Stimulated activated naive CD8-positive, alpha-beta T cell treated with anti-CD3 and anti-CD28 coated beads, Interleukin-15, Interleukin-2, amounts not matched to agents 100 U/mL and 50 U/mL, for 24 hours (primary cell): ENCODE measurements around the gene TBC1D32.
"Not testable (repeated sequence)": the region's sequence is repeated elsewhere in the genome, so short reads cannot be mapped to it uniquely, and the experiment has no call there.

Experiments
- ATAC-seq: fragments of 150-1000 bp; cut with Tn5 transposase; one replicate; pipeline ENCODE4 v1.10.0; 2021
- DNase-seq: peaks from one replicate; pipeline ENCODE4 v3.0.0; 2021

The TBC1D32 gene

GRCh38 chr6:121223930-121224329, 110.3 kb downstream of the TBC1D32 start:
- no peak for DNase-seq
- ATAC-seq: no peak

- DNase-seq (no peak), ATAC-seq (no peak)
Observed at GRCh38 chr6:121223212-121223611, 111.1 kb downstream of the TBC1D32 start.

GRCh38 chr6:121222656-121223055, 111.6 kb downstream of the TBC1D32 start:
- DNase-seq (no peak), ATAC-seq (no peak)

- DNase-seq: no peak
Observed at GRCh38 chr6:121216928-121217327, 117.4 kb downstream of the TBC1D32 start.

DNA sequence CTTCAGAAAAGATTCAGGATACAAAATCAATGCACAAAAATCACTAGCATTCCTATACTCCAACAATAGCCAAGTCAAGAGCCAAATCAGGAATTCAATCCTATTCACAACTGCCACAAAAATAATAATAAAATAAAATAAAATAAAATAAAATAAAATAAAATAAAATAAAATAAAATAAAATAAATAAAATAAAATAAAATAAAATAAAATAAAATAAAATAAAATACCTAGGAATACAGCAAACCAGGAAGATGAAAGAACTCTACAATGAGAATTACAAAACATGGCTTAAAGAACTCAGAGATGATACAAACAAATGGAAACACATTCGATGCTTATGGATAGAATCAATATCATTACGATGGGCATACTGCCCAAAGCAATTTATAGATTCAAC, 120.9 kb downstream of the TBC1D32 start:
- not testable (repeated sequence) for ATAC-seq, DNase-seq

More at GRCh38 chr6:121216928-121217327, 117.4 kb downstream of the TBC1D32 start:
- no peak for ATAC-seq

DNA sequence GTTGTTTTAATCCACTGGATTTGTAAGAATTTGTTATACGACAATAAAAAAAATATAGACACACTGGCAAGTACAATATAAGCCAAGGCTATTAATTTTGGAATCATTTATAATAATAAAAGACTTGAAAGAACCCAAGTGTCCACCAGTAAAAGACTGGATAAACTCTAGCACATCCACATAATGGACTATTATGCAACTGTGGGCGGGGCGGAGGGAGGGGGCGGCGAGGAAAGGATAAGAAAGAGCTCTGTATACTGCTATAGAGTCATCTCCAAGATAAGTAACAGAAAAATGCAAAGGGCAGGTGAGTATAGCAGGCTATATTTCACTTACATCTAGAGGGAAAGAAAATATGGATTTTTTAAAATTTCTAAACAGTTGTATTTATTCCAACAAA, 123.3 kb downstream of the TBC1D32 start:
- ATAC-seq: no peak
- DNase-seq: no peak

- no peak for ATAC-seq
- DNase-seq: no peak
Observed at GRCh38 chr6:121205569-121205968, 128.7 kb downstream of the TBC1D32 start.

GRCh38 chr6:121201105-121201504, 133.2 kb downstream of the TBC1D32 start:
- ATAC-seq (no peak), DNase-seq (no peak)

DNA sequence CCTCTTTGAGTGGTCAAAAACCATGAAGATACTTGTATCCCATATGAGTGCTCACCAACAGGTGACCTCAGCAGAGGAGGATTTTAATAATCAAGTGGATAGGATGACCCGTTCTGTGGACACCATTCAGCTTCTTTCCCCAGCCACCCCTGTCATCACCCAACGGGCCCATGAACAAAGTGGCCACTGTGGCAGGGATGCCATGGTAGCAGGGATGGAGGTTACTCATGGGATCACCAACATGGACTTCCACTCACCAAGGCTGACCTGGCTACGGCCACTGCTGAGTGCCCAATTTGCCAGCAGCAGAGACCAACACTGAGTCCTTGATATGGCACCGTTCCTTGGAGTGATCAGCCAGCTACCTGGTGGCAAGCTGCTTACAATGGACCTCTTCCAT, 138.2 kb downstream of the TBC1D32 start:
- not testable (repeated sequence) for ATAC-seq, DNase-seq

DNA sequence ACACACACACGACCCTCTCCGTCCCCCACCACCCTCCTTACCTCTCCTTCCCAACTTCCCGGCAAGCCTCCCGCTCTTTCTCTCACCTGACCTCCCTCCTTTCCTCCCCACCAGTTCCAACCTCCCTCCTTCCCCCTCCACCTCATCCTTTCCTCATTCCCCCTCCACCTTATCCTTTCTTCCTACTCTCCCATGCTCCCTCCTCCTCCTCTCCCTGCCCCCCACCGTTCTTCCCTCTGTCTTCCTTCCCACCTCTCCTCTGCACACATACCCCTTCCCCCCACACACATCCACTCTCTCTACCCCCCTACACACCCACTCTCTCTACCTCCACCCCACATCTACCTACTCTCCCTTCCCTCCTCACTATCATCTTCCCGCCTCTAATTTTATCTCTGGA, 144.2 kb downstream of the TBC1D32 start:
- ATAC-seq (no peak), DNase-seq (no peak)

DNA sequence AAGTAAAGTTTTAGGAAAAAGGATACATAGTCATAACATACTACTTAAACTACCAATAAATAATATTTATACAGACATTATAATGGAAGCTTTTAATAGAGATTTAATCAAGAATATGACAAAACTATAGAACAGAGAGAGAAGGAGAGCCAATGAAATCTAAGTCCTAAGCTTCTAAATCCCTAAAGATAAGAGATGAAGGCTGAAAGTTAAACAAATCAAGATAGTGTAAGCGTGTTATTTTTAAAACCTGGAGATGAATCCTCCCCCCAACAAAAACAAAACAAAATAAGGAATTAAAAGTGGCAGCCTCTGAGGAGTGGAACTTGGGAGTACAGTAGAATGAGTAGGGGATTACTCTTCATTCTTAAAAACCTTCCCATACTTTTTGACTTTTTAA, 145.9 kb downstream of the TBC1D32 start:
- no peak for DNase-seq
- ATAC-seq: no peak

- no peak for DNase-seq
Observed at GRCh38 chr6:121187833-121188200, 146.5 kb downstream of the TBC1D32 start.

GRCh38 chr6:121187200-121187832, 147.0 kb downstream of the TBC1D32 start:
- DNase-seq (no peak), ATAC-seq (no peak)

More at GRCh38 chr6:121187833-121188200, 146.5 kb downstream of the TBC1D32 start:
- no peak for ATAC-seq

DNA sequence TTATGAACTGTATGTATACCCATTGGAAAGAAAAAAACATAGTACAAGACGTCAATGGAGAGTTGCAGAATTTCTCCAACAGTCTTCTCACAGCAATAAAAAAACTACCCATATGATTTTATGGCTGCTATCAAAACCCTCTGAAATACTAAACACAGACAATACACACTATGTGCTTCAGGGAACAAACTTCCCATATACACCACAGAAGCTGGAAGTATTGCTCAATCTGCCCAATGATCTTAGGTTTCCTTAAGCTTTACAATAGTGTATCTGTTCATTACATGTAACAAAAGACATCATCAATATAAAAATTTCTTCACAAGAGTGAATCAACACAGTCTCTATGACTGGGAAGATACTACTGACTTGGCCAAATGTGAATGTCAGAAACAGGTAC, 150.5 kb downstream of the TBC1D32 start:
- ATAC-seq: no peak
- DNase-seq: no peak

GRCh38 chr6:121175827-121176226, 158.5 kb downstream of the TBC1D32 start:
- ATAC-seq (no peak), DNase-seq (no peak)

- not testable (repeated sequence) for ATAC-seq
Observed at GRCh38 chr6:121172451-121172850, 161.8 kb downstream of the TBC1D32 start.

DNA sequence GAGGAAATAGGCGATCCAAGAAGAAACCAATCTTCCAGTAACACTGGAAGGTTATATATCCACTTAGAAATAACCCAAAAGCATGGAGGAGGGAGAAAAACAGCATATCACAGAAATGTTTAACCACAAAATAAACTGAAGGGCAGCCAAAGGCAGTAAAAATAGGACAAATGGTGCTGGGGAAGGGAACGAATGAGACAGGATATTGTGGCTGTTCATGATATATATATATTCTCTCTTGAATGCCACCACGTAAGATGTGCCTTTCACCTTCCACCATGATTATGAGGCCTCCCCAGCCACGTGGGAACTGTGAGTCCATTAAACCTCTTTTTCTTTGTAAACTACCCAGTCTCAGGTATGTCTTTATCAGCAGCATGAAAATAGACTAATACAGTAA, 162.4 kb downstream of the TBC1D32 start:
- no peak for ATAC-seq

More at GRCh38 chr6:121172451-121172850, 161.8 kb downstream of the TBC1D32 start:
- not testable (repeated sequence) for DNase-seq

DNA sequence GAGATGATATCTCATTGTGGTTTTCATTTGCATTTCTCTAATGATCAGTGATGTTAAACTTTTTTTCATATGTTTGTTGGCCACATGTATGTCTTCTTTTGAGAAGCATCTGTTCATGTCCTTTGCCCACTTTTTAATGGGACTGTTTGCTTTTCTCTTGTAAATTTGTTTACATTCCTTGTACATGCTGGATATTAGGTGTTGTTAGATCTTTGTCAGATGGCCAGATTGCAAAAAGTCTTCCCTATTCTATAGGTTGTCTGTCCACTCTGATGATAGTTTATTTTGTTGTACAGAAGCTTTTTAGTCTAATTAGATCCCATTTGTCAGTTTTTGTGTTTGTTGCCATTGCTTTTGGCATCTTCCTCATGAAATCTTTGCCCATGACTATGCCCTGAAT, 172.4 kb downstream of the TBC1D32 start:
- no peak for DNase-seq
- no peak for ATAC-seq

More for the DNA sequence above, 162.4 kb downstream of the TBC1D32 start:
- no peak for DNase-seq

DNA sequence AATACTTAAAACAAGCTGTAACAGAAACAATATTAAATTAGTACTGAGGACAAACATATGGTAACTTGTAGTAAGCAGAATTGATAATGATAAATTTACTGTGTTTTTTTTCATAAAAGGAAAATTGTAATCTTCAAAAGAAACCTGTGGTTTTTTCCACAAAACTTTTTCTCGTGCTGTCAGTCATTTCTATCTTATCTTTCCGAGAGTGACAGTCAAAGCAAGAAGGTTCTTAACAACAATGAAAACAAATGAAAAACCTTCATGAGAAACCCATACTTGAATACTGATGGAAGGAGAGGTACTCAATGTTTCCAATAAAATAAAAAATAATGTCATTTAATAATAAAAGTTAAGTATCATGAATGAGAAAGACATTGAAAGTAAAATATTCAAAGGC, 174.0 kb downstream of the TBC1D32 start:
- ATAC-seq (no peak), DNase-seq (no peak)

- DNase-seq (no peak), ATAC-seq (no peak)
Observed at GRCh38 chr6:121158891-121159290, 175.4 kb downstream of the TBC1D32 start.

- ATAC-seq: no peak
- no peak for DNase-seq
Observed at GRCh38 chr6:121158438-121158837, 175.8 kb downstream of the TBC1D32 start.

GRCh38 chr6:121157906-121158305, 176.4 kb downstream of the TBC1D32 start:
- ATAC-seq: no peak
- DNase-seq: no peak

GRCh38 chr6:121143476-121143875, 190.8 kb downstream of the TBC1D32 start:
- DNase-seq (no peak), ATAC-seq (no peak)

DNA sequence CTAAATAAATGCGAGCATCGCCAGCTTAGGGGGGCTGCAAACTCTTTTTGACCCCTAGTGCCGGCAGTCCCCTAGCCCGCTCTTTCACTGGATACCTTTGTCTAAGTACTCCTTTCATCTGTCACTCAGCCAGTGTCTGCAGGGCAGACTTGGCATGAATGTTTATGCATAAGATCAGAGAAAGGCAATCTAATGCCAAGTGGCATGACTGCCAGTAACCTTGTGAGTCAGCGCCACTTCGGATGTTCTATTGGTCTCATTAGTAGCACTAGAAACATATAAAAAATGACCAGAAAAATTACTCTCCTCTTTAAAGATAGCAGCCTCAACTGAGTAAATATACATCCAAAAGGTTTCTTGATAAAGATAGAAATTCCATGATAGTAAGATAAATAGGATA, 192.2 kb downstream of the TBC1D32 start:
- no peak for DNase-seq
- ATAC-seq: no peak

DNA sequence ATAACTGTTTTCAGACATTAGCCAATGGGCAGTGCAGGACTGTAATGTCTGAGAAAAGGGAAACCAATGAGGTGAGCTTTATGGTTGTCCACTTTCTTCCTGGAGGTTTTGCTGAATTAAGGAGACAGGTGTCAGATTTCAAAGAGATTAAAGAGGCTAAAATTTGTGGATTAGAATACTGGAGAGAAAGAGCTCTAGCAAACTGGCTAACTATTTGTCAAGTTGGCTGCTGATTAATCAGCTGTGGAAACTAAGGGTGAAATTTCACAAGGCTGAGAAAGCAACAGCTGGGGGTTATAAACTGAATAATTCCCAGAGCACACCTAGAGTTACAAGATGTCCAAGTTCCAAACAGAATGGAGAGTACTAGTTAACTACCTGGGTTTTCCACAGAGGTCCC, 198.9 kb downstream of the TBC1D32 start:
- ATAC-seq (no peak), DNase-seq (no peak)
